Medulla oblongata (tissue), 1 donor: ENCODE measurements around the gene SNAP25.

Experiments used
- DNase-seq: peaks from one replicate; pipeline ENCODE4 v3.0.0-alpha.2; 2015; ENCODE audit errors: extremely low spot score

Gene SNAP25

GRCh38 chr20:10216146-10216791 is 2.4 kb upstream of the SNAP25 start:
- DNase-seq = peak; percentile 6

- peak; percentile 67 for DNase-seq
These were observed 764 bp upstream of the SNAP25 start for GRCh38 chr20:10217721-10218410.

DNA sequence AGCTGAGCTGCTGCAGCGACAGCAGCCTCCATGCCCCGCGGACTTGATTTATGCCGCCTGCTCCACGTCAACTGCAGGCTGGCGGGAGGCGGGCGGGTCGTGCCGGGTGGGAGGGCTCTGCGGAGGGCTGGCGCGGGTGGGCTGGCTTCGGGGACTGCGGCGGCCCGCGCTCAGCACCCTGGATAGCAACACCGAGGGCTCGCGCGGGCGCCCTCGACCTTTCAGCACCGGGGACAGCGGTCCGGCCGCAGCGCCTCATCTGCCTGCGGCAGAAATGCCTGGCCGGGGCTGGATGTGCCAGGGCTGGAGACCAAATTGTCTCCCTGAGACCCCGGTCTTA is 792 bp downstream of the SNAP25 start:
- DNase-seq = peak; percentile 79

- no peak for DNase-seq
These were observed 1.5 kb downstream of the SNAP25 start for GRCh38 chr20:10219993-10220750.

DNA sequence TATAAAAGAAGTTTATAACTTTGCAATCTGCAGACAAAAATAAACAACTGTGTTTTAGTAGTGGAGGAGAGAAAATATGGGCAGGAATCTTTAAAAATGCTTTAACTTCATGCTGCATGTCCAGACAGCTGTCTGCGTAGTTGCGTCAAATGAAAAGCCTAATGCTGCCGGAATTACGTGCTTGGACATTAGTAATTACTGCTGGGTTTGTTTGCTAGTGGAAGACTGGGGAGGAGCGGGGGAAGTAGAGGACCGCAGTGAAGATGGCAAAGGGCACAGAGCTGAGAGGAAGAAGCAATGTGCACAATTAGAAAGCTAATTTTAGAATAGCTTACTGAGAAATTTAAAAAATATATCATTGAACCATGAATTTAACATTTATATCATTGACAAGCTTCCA is 2.4 kb downstream of the SNAP25 start:
- no peak for DNase-seq

- no peak for DNase-seq
These were observed 6.9 kb downstream of the SNAP25 start for GRCh38 chr20:10225439-10226060.

DNA sequence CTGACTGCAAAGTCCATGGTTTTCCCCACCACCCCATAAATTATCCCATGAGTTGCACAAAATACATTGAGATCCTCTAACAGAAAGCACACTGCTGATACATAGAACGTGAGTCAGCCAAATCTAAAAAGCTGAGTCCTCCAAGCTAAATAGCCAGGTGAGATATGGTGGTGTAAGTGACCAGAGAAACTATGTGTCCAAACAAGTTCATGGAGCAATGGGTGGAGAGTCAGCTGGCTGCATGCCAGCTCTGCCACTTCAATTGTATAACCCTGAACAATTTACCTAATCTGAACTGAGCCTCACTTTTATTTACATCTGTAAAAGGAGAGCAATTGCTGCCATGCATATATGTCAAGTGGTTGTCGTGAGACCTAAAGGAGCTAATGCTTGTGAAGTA is 9.7 kb downstream of the SNAP25 start:
- DNase-seq = no peak

DNA sequence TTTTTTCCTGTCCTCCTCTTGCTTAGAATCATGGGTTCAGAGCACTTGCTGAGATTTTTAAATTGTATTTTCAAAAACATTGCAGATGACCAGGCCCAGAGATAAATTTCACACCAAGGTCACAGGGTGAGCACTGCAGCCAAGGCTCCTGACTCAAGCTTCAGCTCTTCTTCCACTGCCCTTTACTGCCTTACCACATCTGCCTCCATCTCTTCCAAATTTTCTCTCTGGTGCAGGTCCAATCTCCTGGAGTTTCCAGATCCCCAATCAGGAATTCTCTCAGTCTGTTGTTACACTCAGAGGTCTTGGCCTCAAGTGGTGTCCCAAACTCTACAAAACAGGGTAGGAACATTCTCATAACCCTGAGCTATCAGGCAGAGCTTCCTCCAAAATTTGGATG is 12.7 kb downstream of the SNAP25 start:
- no peak for DNase-seq

- DNase-seq = no peak
These were observed 18.2 kb downstream of the SNAP25 start for GRCh38 chr20:10236540-10237533.

- no peak for DNase-seq
These were observed 21.3 kb downstream of the SNAP25 start for GRCh38 chr20:10239954-10240353.

- no peak for DNase-seq
These were observed 22.0 kb downstream of the SNAP25 start for GRCh38 chr20:10240655-10241054.

- no peak for DNase-seq
These were observed 23.5 kb downstream of the SNAP25 start for GRCh38 chr20:10242166-10242565.

DNA sequence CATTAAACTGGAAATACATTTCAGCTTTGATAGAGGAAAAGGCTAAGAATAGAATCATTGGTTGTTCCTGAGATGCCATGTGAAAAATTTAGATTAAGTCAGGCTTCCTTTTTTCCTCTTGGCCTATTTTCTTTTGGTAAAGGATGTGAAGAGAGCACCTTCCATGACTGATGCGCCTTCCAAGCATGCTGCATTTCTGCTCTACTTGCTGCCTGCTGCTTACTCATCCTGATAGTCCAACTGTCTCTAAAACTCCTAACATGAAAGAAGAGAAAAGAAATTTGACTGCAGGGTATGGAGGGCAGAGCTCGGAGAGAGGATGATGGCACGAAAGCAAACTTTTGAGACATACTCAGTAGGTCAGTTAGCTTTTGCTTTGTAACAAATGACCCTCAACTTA is 28.8 kb downstream of the SNAP25 start:
- no peak for DNase-seq

GRCh38 chr20:10249048-10249770 is 30.6 kb downstream of the SNAP25 start:
- no peak for DNase-seq

DNA sequence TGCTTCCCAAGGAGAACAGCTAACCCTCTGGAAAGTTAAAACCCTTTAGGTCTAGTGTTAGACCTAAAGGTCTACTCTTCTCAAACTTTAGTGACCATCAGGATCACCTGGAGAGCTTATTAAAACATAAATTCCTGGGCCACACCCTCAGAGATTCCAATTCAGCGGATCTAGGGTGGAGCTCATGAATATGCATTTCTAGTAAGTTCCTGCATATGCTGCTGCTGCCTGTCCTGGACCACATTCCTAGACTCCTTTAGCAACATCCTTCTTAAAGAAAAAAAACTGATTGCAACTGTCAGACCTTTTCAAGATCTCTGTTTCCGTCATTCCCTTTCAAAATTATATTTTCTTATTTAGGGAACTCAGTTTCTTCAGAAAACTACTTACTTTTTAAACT is 31.2 kb downstream of the SNAP25 start:
- no peak for DNase-seq

DNA sequence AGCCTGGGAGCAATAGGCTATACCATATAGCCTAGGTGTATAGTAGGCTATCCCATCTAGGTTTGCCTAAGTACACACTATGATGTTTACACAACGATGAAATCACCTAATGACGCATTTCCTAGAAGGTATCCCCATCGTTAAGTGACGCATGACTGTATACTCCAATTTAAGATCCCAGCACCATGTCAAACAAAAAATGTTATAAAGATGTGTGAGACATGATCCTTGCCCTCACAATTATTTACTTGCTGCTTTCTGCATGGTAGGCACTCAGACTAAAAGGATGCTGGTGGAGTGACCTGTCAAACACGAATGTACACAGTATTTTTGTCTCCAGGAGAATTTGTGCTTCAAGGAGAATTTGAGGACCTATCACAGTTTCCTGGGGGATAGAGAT is 32.3 kb downstream of the SNAP25 start:
- DNase-seq = no peak

DNA sequence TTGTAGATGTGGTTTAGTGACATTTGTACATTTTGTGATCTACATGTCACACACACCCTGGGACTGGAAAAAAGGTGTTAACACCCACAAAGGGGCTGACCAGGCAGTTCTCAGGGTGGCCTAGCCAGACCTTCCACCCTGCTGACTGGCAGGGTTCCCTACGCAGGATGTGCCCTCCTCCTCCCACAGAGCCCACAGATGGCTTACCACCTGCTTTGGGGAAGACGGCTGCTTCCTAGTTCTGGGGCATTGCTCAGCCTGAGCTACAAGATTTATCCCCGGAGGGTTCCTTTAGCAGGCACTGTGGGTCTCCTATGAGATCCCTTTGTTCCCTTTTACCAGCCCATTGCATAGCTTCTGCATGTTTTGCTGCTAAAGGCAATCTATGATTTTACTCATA is 35.1 kb downstream of the SNAP25 start:
- no peak for DNase-seq

GRCh38 chr20:10255846-10256245 is 37.2 kb downstream of the SNAP25 start:
- DNase-seq = no peak

DNA sequence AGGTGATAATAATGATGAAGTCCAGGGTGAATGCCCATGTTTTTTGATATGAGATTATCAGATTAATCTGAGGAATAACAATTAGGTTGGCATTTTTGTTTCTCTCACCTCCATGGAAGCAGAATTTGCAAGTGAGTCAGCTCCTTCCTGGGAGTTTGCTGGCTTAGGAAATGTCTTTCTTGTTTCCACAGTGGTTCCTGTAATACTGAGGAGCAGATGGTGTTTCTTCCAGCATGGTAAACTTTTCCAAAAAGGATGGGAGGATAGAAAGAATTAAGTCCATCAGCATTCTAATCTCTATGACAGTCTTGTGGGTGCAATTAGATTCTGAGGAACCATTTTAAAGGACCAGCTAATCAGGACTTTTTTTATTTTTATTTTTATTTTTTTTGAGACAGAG is 40.5 kb downstream of the SNAP25 start:
- no peak for DNase-seq

DNA sequence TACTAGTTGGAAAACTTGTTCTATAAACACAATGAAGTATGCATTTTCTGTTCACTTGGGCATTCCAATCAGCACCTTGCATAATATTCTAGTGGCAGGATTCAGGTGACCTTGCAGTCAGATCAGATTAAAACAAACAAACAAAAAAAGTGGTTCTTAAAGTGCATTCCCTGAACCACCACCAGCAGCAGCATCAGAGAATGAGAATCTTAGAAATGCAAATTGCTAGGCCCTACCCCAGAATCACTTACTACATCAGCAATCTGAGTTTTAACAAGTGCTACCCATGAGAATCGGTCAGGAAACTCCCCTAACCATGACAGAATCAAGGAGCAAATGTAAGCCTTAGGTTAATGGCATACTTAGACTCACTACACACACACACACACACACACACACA is 41.7 kb downstream of the SNAP25 start:
- no peak for DNase-seq

DNA sequence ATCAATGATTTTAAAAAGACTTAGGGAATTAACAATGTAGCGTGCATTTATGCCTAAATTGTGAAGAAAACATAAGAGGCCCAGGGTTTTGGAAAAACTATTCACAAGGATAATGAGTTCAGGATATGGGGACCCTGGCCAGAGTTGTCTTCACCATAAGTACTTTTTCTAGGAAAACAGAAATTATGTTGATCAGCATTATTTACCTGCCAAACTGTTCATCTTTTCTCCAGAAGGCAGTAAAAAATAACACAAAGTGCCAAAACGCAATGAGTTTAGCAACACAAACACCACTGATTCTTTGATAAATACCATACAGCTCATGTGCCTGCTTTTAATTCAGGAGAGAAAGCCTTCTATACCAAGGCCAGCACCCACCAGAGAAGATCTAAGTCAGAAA is 43.1 kb downstream of the SNAP25 start:
- DNase-seq = no peak
